HepG2 (cell line): ENCODE results near the gene SPTBN4. TPM values are rescaled to one million over a fixed set of nuclear protein-coding genes. Genes with fewer than 3 reads are reported as not detected.

Experiments
- ATF3 ChIP-seq: sonication (generic); formaldehyde crosslinking; IDR thresholded peaks from 2 replicates; pipeline ENCODE4 v1.4.0; 2020; ENCODE audit warnings: missing genetic modification reagents
- ATF6 ChIP-seq: sonication (generic); formaldehyde crosslinking; conservative IDR thresholded peaks from 2 replicates; pipeline ENCODE4 v1.4.0; 2020; ENCODE audit warnings: missing genetic modification reagents
- BHLHE40 ChIP-seq: IDR thresholded peaks from 2 replicates; pipeline ENCODE4 v1.6.1; 2011; ENCODE audit warnings: low read length, improper control_type of control experiment
- DRAP1 ChIP-seq: IDR thresholded peaks from 2 replicates; pipeline ENCODE4 v1.6.1; 2016; ENCODE audit warnings: missing genetic modification reagents, missing compliant biosample characterization
- E2F2 ChIP-seq: sonication (generic); formaldehyde crosslinking; IDR thresholded peaks from 2 replicates; pipeline ENCODE4 v1.4.0; 2020; ENCODE audit warnings: missing genetic modification reagents, borderline replicate concordance
- GPBP1L1 ChIP-seq: sonication (generic); formaldehyde crosslinking; IDR thresholded peaks from 2 replicates; pipeline ENCODE4 v1.5.0; 2020; ENCODE audit warnings: mild to moderate bottlenecking, missing genetic modification reagents
- HNF1A ChIP-seq, 2 experiments: sonication (generic) in 1 of 2; formaldehyde crosslinking in 1 of 2; IDR thresholded peaks; 2 replicates each; pipeline versions ENCODE4 v1.4.0 to v1.6.1; 2016 to 2020; ENCODE audit warnings: borderline replicate concordance in 1 of 2, low read depth in 1 of 2, mild to moderate bottlenecking in 1 of 2, missing genetic modification reagents in 1 of 2
- JARID2 ChIP-seq: sonication (generic); formaldehyde crosslinking; IDR thresholded peaks from 2 replicates; pipeline ENCODE4 v1.8.1; 2023; ENCODE audit warnings: missing genetic modification reagents, inconsistent platforms; ENCODE audit not compliant: insufficient replicate concordance
- MAX ChIP-seq: IDR thresholded peaks from 2 replicates; pipeline ENCODE4 v1.6.1; 2012; ENCODE audit warnings: inconsistent platforms
- MXI1 ChIP-seq: IDR thresholded peaks from 3 replicates; pipeline ENCODE4 v1.6.1; 2012; ENCODE audit warnings: low read depth, low read length, inconsistent platforms, borderline replicate concordance
- RORA ChIP-seq: sonication (generic); formaldehyde crosslinking; IDR thresholded peaks from 2 replicates; pipeline ENCODE4 v1.5.0; 2020; ENCODE audit warnings: mild to moderate bottlenecking, missing genetic modification reagents, moderate library complexity
- TCF12 ChIP-seq, 2 experiments: fragments of 450-650 bp in 1 of 2; sonication (generic) in 1 of 2; formaldehyde crosslinking in 1 of 2; IDR thresholded peaks; 2 replicates each; pipeline versions ENCODE4 v1.6.1 to v1.8.0; 2017 to 2022; ENCODE audit warnings: antibody characterized with exemption in 1 of 2, mild to moderate bottlenecking in 1 of 2, missing genetic modification reagents in 1 of 2, moderate library complexity in 1 of 2
- ZNF232 ChIP-seq: sonication (generic); formaldehyde crosslinking; IDR thresholded peaks from 2 replicates; pipeline ENCODE4 v1.4.0; 2020; ENCODE audit warnings: missing genetic modification reagents, borderline replicate concordance
- ZNF556 ChIP-seq: sonication (generic); formaldehyde crosslinking; IDR thresholded peaks from 2 replicates; pipeline ENCODE4 v1.4.0; 2020; ENCODE audit warnings: mild to moderate bottlenecking, missing genetic modification reagents, borderline replicate concordance
- ZNF616 ChIP-seq: sonication (generic); formaldehyde crosslinking; IDR thresholded peaks from 2 replicates; pipeline ENCODE4 v1.5.0; 2020; ENCODE audit warnings: low read depth, mild to moderate bottlenecking, missing genetic modification reagents
- ZNF674 ChIP-seq: sonication (generic); formaldehyde crosslinking; IDR thresholded peaks from 2 replicates; pipeline ENCODE4 v1.5.0; 2020; ENCODE audit warnings: low read depth, mild to moderate bottlenecking, missing genetic modification reagents
- polyA plus RNA-seq, 8 experiments: library from polyadenylated mRNA; depleted of rRNA in 3 of 8; stranded (reverse) in 7 of 8; unstranded in 1 of 8; fragments of >200 nt; fragmentation: Illumina TruSeq in 4 of 8; extraction: Trizol in 4 of 8; gene quantifications; 2 replicates each; pipeline versions ENCODE4 v1.2.1 to v1.2.3, GENCODE V29; 2011 to 2016; ENCODE audit warnings: low read depth in 4 of 8, missing spikeins in 1 of 8, mixed read lengths in 1 of 8; ENCODE audit not compliant: insufficient read depth in 1 of 8
- total RNA-seq, 5 experiments: library from RNA; depleted of rRNA; stranded (reverse); fragments of >200 nt; fragmentation: Illumina TruSeq; extraction: Trizol; gene quantifications; 2 replicates each; pipeline ENCODE4 v1.2.3, GENCODE V29; 2016; ENCODE audit warnings: low read depth in 1 of 5

The SPTBN4 gene
- total and polyA plus RNA-seq, 2 of the 13 experiments (the other 11 are each of a cell fraction or from before 2014, with no cell fraction given): 0.11 TPM

- peak; percentile 80; the same call in 1 of the 2 replicates for TF ChIP-seq ZNF232 (CRISPR knock-in tag)
- TF ChIP-seq ATF6 (CRISPR knock-in tag): no peak
- TF ChIP-seq ZNF616 (CRISPR knock-in tag): peak; percentile 70; the same call in 1 of the 2 replicates
- peak; percentile 98 for TF ChIP-seq DRAP1 (CRISPR knock-in tag)
- no peak for TF ChIP-seq E2F2 (CRISPR knock-in tag)
- peak; percentile 59; the same call in 1 of the 3 replicates for TF ChIP-seq MXI1
- TF ChIP-seq HNF1A (IDR thresholded peaks at IDR 0.05; ENCODE audit: low read depth): no peak
- TF ChIP-seq HNF1A (CRISPR knock-in tag; IDR thresholded peaks at IDR 0.05; ENCODE audit: borderline replicate concordance): 0 out of 2 replicates have a peak, but pooled peaks have one; percentile 26
- TF ChIP-seq RORA: no peak
- TF ChIP-seq JARID2 (CRISPR knock-in tag): no peak
- peak; percentile 83; the same call in 1 of the 2 replicates for TF ChIP-seq ZNF674 (CRISPR knock-in tag)
- no peak for TF ChIP-seq GPBP1L1 (CRISPR knock-in tag)
- no peak for TF ChIP-seq TCF12 (IDR thresholded peaks at IDR 0.05)
- TF ChIP-seq TCF12 (CRISPR knock-in tag; IDR thresholded peaks at IDR 0.05): 0 out of 2 replicates have a peak, but pooled peaks have one; percentile 53
- 0 out of 2 replicates have a peak, but pooled peaks have one; percentile 13 for TF ChIP-seq BHLHE40
- TF ChIP-seq MAX: peak; percentile 65
- 0 out of 2 replicates have a peak, but pooled peaks have one; percentile 23 for TF ChIP-seq ATF3 (CRISPR knock-in tag)
- no peak; the same call in 1 of the 2 replicates for TF ChIP-seq ZNF556 (CRISPR knock-in tag)
These were observed 41.1 kb upstream of the SPTBN4 start, which contains the start of gene SERTAD1 (continued) for GRCh38 chr19:40425450-40426287.
